PC-9 (cell line): Measurements from ENCODE around the gene PNISR.

Source experiments
- EZH2 ChIP-seq: fragments of 200-600 bp; sonication (generic); IDR thresholded peaks from 2 replicates; pipeline ENCODE4 v1.8.0; 2017; ENCODE audit warnings: antibody characterized with exemption, low read depth
- TF ChIP-seq, protein P1 (sequence below): fragments of 200-600 bp; sonication (generic); conservative IDR thresholded peaks from 2 replicates; pipeline ENCODE4 v1.6.1; 2017; ENCODE audit warnings: mixed run types, antibody characterized with exemption, mild to moderate bottlenecking, moderate library complexity

DNA sequence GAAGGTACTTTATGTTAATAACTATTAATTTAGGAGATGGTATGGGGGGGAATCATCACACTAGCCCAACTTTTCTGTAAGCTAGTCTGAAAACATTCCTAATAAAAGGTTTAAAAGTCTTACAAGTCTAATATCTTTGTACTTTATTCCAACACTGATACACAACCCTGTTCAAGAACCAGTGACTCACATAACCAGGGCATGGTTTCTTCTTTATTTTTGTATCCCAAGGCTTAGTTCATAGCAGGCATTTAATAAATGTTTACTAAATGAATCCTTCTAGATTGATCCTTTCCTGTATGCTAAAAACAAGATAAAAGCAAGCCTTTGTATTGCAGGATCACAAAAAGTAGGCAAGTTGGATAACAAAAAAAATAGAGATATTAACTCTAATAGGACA, 9.7 kb downstream of the PNISR start:
- TF ChIP-seq, protein P1, sequence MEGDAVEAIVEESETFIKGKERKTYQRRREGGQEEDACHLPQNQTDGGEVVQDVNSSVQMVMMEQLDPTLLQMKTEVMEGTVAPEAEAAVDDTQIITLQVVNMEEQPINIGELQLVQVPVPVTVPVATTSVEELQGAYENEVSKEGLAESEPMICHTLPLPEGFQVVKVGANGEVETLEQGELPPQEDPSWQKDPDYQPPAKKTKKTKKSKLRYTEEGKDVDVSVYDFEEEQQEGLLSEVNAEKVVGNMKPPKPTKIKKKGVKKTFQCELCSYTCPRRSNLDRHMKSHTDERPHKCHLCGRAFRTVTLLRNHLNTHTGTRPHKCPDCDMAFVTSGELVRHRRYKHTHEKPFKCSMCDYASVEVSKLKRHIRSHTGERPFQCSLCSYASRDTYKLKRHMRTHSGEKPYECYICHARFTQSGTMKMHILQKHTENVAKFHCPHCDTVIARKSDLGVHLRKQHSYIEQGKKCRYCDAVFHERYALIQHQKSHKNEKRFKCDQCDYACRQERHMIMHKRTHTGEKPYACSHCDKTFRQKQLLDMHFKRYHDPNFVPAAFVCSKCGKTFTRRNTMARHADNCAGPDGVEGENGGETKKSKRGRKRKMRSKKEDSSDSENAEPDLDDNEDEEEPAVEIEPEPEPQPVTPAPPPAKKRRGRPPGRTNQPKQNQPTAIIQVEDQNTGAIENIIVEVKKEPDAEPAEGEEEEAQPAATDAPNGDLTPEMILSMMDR: no peak
- TF ChIP-seq EZH2: no peak
